ENCODE measurements around the gene C2orf78.

Gene C2orf78

GRCh38 chr2:73856214-73856613 lies 72.2 kb downstream of the C2orf78 start:
- H3K4me3 ChIP-seq (ENCODE audit: low read depth in 1 of 2, low read length in 2 of 2), result no peak overlapping the region
- no peak for ATAC-seq (ENCODE audit: insufficient read depth, low read depth)
- TF ChIP-seq, protein P1, sequence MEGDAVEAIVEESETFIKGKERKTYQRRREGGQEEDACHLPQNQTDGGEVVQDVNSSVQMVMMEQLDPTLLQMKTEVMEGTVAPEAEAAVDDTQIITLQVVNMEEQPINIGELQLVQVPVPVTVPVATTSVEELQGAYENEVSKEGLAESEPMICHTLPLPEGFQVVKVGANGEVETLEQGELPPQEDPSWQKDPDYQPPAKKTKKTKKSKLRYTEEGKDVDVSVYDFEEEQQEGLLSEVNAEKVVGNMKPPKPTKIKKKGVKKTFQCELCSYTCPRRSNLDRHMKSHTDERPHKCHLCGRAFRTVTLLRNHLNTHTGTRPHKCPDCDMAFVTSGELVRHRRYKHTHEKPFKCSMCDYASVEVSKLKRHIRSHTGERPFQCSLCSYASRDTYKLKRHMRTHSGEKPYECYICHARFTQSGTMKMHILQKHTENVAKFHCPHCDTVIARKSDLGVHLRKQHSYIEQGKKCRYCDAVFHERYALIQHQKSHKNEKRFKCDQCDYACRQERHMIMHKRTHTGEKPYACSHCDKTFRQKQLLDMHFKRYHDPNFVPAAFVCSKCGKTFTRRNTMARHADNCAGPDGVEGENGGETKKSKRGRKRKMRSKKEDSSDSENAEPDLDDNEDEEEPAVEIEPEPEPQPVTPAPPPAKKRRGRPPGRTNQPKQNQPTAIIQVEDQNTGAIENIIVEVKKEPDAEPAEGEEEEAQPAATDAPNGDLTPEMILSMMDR (IDR thresholded peaks at IDR 0.05; ENCODE audit: borderline replicate concordance, extremely low read depth, low read length, poor library complexity, severe bottlenecking), result no peak
- TF ChIP-seq EZH2 (IDR thresholded peaks at IDR 0.05; ENCODE audit: borderline replicate concordance, low read depth, low read length, severe bottlenecking), result no peak
- no peak overlapping the region for H2AFZ ChIP-seq (ENCODE audit: low read depth, low read length)
- no peaks in the 10 kb centered on the region for H3K79me2 ChIP-seq (ENCODE audit: insufficient read depth, low read length)
- no peaks in the 10 kb centered on the region for H3K27me3 ChIP-seq (ENCODE audit: insufficient read depth, low read length, poor library complexity)
- peaks cover 89% of the 10 kb centered on the region for H3K36me3 ChIP-seq (ENCODE audit: insufficient read depth, low read length)
- H3K4me2 ChIP-seq (ENCODE audit: insufficient read depth, low read length), result no peak overlapping the region
- H3K4me1 ChIP-seq (ENCODE audit: insufficient read depth, low read length), result no peaks in the 10 kb centered on the region
- no peaks in the 10 kb centered on the region for H3K9me3 ChIP-seq (ENCODE audit: insufficient read depth, low read length, severe bottlenecking)
- no peak overlapping the region for H3K27ac ChIP-seq (ENCODE audit: low read length)
- DNase-seq, result no peak
- no peaks in the 10 kb centered on the region for H4K20me1 ChIP-seq (ENCODE audit: insufficient read depth, low read length)
- no peak overlapping the region for H3K9ac ChIP-seq (ENCODE audit: low read depth, low read length)

- no peak overlapping the region for H3K9ac ChIP-seq (ENCODE audit: low read depth, low read length)
- no peak for DNase-seq
- no peaks in the 10 kb centered on the region for H3K27me3 ChIP-seq (ENCODE audit: insufficient read depth, low read length, poor library complexity)
- no peaks in the 10 kb centered on the region for H3K79me2 ChIP-seq (ENCODE audit: insufficient read depth, low read length)
- H3K36me3 ChIP-seq (ENCODE audit: insufficient read depth, low read length), result peaks cover 86% of the 10 kb centered on the region
- H3K4me2 ChIP-seq (ENCODE audit: insufficient read depth, low read length), result no peak overlapping the region
- TF ChIP-seq, protein P1 (IDR thresholded peaks at IDR 0.05; ENCODE audit: borderline replicate concordance, extremely low read depth, low read length, poor library complexity, severe bottlenecking), result no peak
- TF ChIP-seq EZH2 (IDR thresholded peaks at IDR 0.05; ENCODE audit: borderline replicate concordance, low read depth, low read length, severe bottlenecking), result no peak
- no peak overlapping the region for H3K27ac ChIP-seq (ENCODE audit: low read length)
- no peak for ATAC-seq (ENCODE audit: insufficient read depth, low read depth)
- no peak overlapping the region for H2AFZ ChIP-seq (ENCODE audit: low read depth, low read length)
- H4K20me1 ChIP-seq (ENCODE audit: insufficient read depth, low read length), result no peaks in the 10 kb centered on the region
- H3K4me1 ChIP-seq (ENCODE audit: insufficient read depth, low read length), result no peaks in the 10 kb centered on the region
- H3K4me3 ChIP-seq (ENCODE audit: low read depth in 1 of 2, low read length in 2 of 2), result no peak overlapping the region
- no peaks in the 10 kb centered on the region for H3K9me3 ChIP-seq (ENCODE audit: insufficient read depth, low read length, severe bottlenecking)
Measured at GRCh38 chr2:73859721-73860586, 76.0 kb downstream of the C2orf78 start.

DNA sequence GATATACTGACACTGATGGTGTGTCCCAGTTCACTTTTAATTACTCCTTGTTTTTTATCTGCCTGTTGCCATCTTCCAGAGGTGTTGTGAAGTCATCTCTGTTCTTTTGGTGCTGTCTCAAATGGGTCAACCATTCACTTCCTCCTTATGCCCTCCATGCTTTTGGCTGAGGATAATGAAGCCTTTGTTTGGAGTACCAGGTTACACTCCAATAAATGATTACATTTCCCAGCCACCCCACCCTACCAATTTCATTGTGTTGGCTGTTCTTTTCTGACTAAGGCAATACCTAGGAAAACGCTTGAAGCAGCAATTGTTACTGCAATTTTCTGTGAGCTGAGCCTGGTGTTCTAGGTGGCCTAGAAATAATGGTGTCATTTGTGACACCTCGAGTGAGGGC lies 79.0 kb downstream of the C2orf78 start:
- H3K27ac ChIP-seq (ENCODE audit: low read length), result no peak overlapping the region
- no peak overlapping the region for H2AFZ ChIP-seq (ENCODE audit: low read depth, low read length)
- ATAC-seq (ENCODE audit: insufficient read depth, low read depth), result no peak
- no peak for TF ChIP-seq EZH2 (IDR thresholded peaks at IDR 0.05; ENCODE audit: borderline replicate concordance, low read depth, low read length, severe bottlenecking)
- TF ChIP-seq, protein P1 (IDR thresholded peaks at IDR 0.05; ENCODE audit: borderline replicate concordance, extremely low read depth, low read length, poor library complexity, severe bottlenecking), result no peak
- H3K79me2 ChIP-seq (ENCODE audit: insufficient read depth, low read length), result no peaks in the 10 kb centered on the region
- no peaks in the 10 kb centered on the region for H3K9me3 ChIP-seq (ENCODE audit: insufficient read depth, low read length, severe bottlenecking)
- H3K36me3 ChIP-seq (ENCODE audit: insufficient read depth, low read length), result peaks cover 78% of the 10 kb centered on the region
- no peak overlapping the region for H3K9ac ChIP-seq (ENCODE audit: low read depth, low read length)
- no peak for DNase-seq
- no peaks in the 10 kb centered on the region for H3K27me3 ChIP-seq (ENCODE audit: insufficient read depth, low read length, poor library complexity)
- H3K4me2 ChIP-seq (ENCODE audit: insufficient read depth, low read length), result no peak overlapping the region
- H3K4me3 ChIP-seq (ENCODE audit: low read depth in 1 of 2, low read length in 2 of 2), result no peak overlapping the region
- H3K4me1 ChIP-seq (ENCODE audit: insufficient read depth, low read length), result no peaks in the 10 kb centered on the region
- no peaks in the 10 kb centered on the region for H4K20me1 ChIP-seq (ENCODE audit: insufficient read depth, low read length)
